SK-N-SH (cell line): Measurements from ENCODE around the gene IWS1. TPM values are rescaled to one million over a fixed set of nuclear protein-coding genes. Genes with fewer than 3 reads are reported as not detected.

Experiments used
- CTCF ChIA-PET: fragments of 300-600, 350-600 bp; formaldehyde crosslinking; extraction: SDS; loops from one replicate; lab custom pipeline; 2021; lab: Yijun Ruan, JAX
- POLR2A ChIA-PET: fragments of 350-600 bp; sonication (Branson Sonifier 250); formaldehyde crosslinking; extraction: SDS; loops from one replicate; lab custom pipeline; 2020; ENCODE audit warnings: antibody characterized with exemption, inconsistent platforms; lab: Yijun Ruan, JAX
- DNase-seq: peaks from one replicate; pipeline ENCODE4 v3.0.0; 2012
- H2AFZ ChIP-seq: fragments of 200-600 bp; sonication (generic); 2 replicates; pipeline ENCODE4 v1.8.1; 2016; ENCODE audit warnings: antibody characterized with exemption, mild to moderate bottlenecking, low read depth
- H3F3A ChIP-seq: fragments of 200-600 bp; sonication (generic); replicated peaks from 2 replicates; pipeline ENCODE3; 2016; ENCODE audit warnings: antibody characterized with exemption, mild to moderate bottlenecking; ENCODE audit not compliant: insufficient read depth
- H3K27ac ChIP-seq, 2 experiments: fragments of 200-500 bp in 1 of 2; fragments of 200-600 bp in 1 of 2; sonication (Bioruptor generic) in 1 of 2; sonication (generic), shearing (Covaris generic) in 1 of 2; 2 replicates each; pipeline versions ENCODE4 v1.5.1 to v1.6.1; 2014 to 2016; ENCODE audit warnings: low read depth in 2 of 2, inconsistent platforms in 1 of 2, low read length in 1 of 2, mild to moderate bottlenecking in 1 of 2, mixed read lengths in 1 of 2
- H3K27me3 ChIP-seq: fragments of 200-600 bp; sonication (generic), shearing (Covaris generic); 2 replicates; pipeline ENCODE4 v1.6.1; 2016; ENCODE audit warnings: mixed run types; ENCODE audit not compliant: insufficient read depth
- H3K36me3 ChIP-seq, 2 experiments: fragments of 200-500 bp in 1 of 2; fragments of 200-600 bp in 1 of 2; sonication (Bioruptor generic) in 1 of 2; sonication (generic) in 1 of 2; replicated peaks in 1 of 2; 2 replicates each; pipeline versions ENCODE3 to v1.5.1; 2014 to 2016; ENCODE audit warnings: low read length in 1 of 2, mild to moderate bottlenecking in 1 of 2; ENCODE audit not compliant: insufficient read depth in 2 of 2, control insufficient read depth in 1 of 2
- H3K4me1 ChIP-seq, 2 experiments: fragments of 200-500 bp in 1 of 2; fragments of 200-600 bp in 1 of 2; sonication (Bioruptor generic) in 1 of 2; sonication (generic), shearing (Covaris generic) in 1 of 2; 2 replicates each; pipeline versions ENCODE4 v1.5.1 to v1.6.1; 2014 to 2016; ENCODE audit warnings: low read depth in 1 of 2, low read length in 1 of 2, mixed run types in 1 of 2; ENCODE audit not compliant: insufficient read depth in 2 of 2, control insufficient read depth in 1 of 2
- H3K4me2 ChIP-seq: fragments of 200-600 bp; sonication (generic), shearing (Covaris generic); 2 replicates; pipeline ENCODE4 v1.6.1; 2017; ENCODE audit warnings: mixed run types
- H3K4me3 ChIP-seq, 2 experiments: fragments of 200-500 bp in 1 of 2; fragments of 200-600 bp in 1 of 2; sonication (Bioruptor generic) in 1 of 2; sonication (generic), shearing (Covaris generic) in 1 of 2; 2 replicates each; pipeline versions ENCODE4 v1.5.1 to v1.8.1; 2014 to 2016; ENCODE audit warnings: low read depth in 2 of 2, inconsistent platforms in 1 of 2, low read length in 1 of 2, mild to moderate bottlenecking in 1 of 2, mixed read lengths in 1 of 2, moderate library complexity in 1 of 2
- H3K79me2 ChIP-seq: fragments of 200-600 bp; sonication (generic); 2 replicates; pipeline ENCODE4 v1.8.1; 2017; ENCODE audit warnings: mild to moderate bottlenecking; ENCODE audit not compliant: insufficient read depth
- H3K9ac ChIP-seq: fragments of 200-600 bp; sonication (generic); 2 replicates; pipeline ENCODE4 v1.6.1; 2017; ENCODE audit warnings: mixed run types
- H3K9me2 ChIP-seq: fragments of 200-600 bp; sonication (generic); 2 replicates; pipeline ENCODE4 v1.6.1; 2017; ENCODE audit warnings: mixed run types
- H3K9me3 ChIP-seq: fragments of 200-600 bp; sonication (generic); 2 replicates; pipeline ENCODE4 v1.6.1; 2017; ENCODE audit warnings: mixed run types, mild to moderate bottlenecking, moderate library complexity
- H4K20me1 ChIP-seq: fragments of 200-600 bp; sonication (generic); 2 replicates; pipeline ENCODE4 v1.6.1; 2017; ENCODE audit warnings: mild to moderate bottlenecking, mixed run types; ENCODE audit not compliant: insufficient read depth
- GABPA ChIP-seq: IDR thresholded peaks from 2 replicates; pipeline ENCODE4 v1.4.0; 2012; ENCODE audit warnings: low read depth, mild to moderate bottlenecking
- JUND ChIP-seq: IDR thresholded peaks from 2 replicates; pipeline ENCODE4 v1.4.0; 2012
- MEF2A ChIP-seq: IDR thresholded peaks from 2 replicates; pipeline ENCODE4 v1.4.0; 2012; ENCODE audit warnings: low read depth, borderline replicate concordance
- MXI1 ChIP-seq: IDR thresholded peaks from 2 replicates; pipeline ENCODE4 v1.6.1; 2012; ENCODE audit warnings: mild to moderate bottlenecking, low read depth, low read length, improper control_type of control experiment
- NFIC ChIP-seq: IDR thresholded peaks from 2 replicates; pipeline ENCODE4 v1.4.0; 2012; ENCODE audit warnings: borderline replicate concordance
- PBX3 ChIP-seq: IDR thresholded peaks from 2 replicates; pipeline ENCODE4; 2012
- POLR2AphosphoS5 ChIP-seq: IDR thresholded peaks from 2 replicates; pipeline ENCODE4 v1.6.1; 2012; ENCODE audit warnings: low read depth, low read length
- RFX5 ChIP-seq: IDR thresholded peaks from 2 replicates; pipeline ENCODE4 v1.6.1; 2012; ENCODE audit warnings: mild to moderate bottlenecking, improper control_type of control experiment, low read length
- SIN3A ChIP-seq: IDR thresholded peaks from 2 replicates; pipeline ENCODE4 v1.6.1; 2012; ENCODE audit warnings: low read depth, mild to moderate bottlenecking, low read length, moderate library complexity, borderline replicate concordance
- TCF12 ChIP-seq: IDR thresholded peaks from 2 replicates; pipeline ENCODE4 v1.4.0; 2012
- whole genome bisulfite sequencing: methylation state at CpG from one replicate; pipeline ENCODE4 v1.1.6; 2017; ENCODE audit warnings: low lambda C conversion rate; 5-methylcytosine and 5-hydroxymethylcytosine counted together
- polyA plus RNA-seq, 3 experiments: library from polyadenylated mRNA; depleted of rRNA; stranded (reverse); fragments of >200 nt; gene quantifications; 2 replicates each; pipeline ENCODE4 v1.2.3, GENCODE V29; 2012
- TF ChIP-seq, protein P1 (sequence below): fragments of 150-350 bp; IDR thresholded peaks from 2 replicates; pipeline ENCODE4 v1.6.1; 2017; ENCODE audit warnings: antibody characterized with exemption, low read length, low read depth, borderline replicate concordance
- TF ChIP-seq, protein P2 (sequence below): IDR thresholded peaks from 2 replicates; pipeline ENCODE4 v1.4.0; 2012; ENCODE audit warnings: low read depth, borderline replicate concordance

The IWS1 gene
- polyA plus RNA-seq, 1 of the 3 experiments (the other 2 are of a cell fraction) = 24.6 TPM

GRCh38 chr2:127475788-127476187 is 50.5 kb downstream of the IWS1 start:
- 92% methylated on average over 2 of the region's 2 CpGs for WGBS

GRCh38 chr2:127472268-127472667 is 54.0 kb downstream of the IWS1 start:
- Histone ChIP-seq H3K27ac (no peak overlapping the region), H3K4me3 (no peak overlapping the region), H3K4me1 (no peaks in the 10 kb centered on the region), H2AFZ (no peak overlapping the region), H3K36me3 (no peaks in the 10 kb centered on the region), H3K79me2 (no peaks in the 10 kb centered on the region), H3K9ac (no peak overlapping the region), H3K4me2 (no peak overlapping the region), H3K27me3 (no peaks in the 10 kb centered on the region), H3K9me2 (no peaks in the 10 kb centered on the region), H4K20me1 (no peaks in the 10 kb centered on the region), H3F3A (no peaks in the 10 kb centered on the region), H3K9me3 (peaks cover 10% of the 10 kb centered on the region; the same call in 1 of the 2 replicates)
- TF ChIP-seq, protein P1, sequence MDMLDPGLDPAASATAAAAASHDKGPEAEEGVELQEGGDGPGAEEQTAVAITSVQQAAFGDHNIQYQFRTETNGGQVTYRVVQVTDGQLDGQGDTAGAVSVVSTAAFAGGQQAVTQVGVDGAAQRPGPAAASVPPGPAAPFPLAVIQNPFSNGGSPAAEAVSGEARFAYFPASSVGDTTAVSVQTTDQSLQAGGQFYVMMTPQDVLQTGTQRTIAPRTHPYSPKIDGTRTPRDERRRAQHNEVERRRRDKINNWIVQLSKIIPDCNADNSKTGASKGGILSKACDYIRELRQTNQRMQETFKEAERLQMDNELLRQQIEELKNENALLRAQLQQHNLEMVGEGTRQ = no peak
- no peak for DNase-seq
- ChIA-PET POLR2A (no interaction called here), CTCF (interaction anchor here (1.4 to 2.3 kb wide), 2 partner anchors 57 to 148 kb away, joined by 4 to 12 read pairs; no protein-coding TSS in a partner anchor)
- 94% methylated on average over 1 of the region's 1 CpG for WGBS

More at GRCh38 chr2:127475788-127476187, 50.5 kb downstream of the IWS1 start:
- TF ChIP-seq, protein P2, sequence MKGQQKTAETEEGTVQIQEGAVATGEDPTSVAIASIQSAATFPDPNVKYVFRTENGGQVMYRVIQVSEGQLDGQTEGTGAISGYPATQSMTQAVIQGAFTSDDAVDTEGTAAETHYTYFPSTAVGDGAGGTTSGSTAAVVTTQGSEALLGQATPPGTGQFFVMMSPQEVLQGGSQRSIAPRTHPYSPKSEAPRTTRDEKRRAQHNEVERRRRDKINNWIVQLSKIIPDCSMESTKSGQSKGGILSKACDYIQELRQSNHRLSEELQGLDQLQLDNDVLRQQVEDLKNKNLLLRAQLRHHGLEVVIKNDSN = no peak
- TF ChIP-seq SIN3A (no peak), RFX5 (no peak), PBX3 (no peak), MEF2A (no peak), MXI1 (no peak), JUND (no peak), TCF12 (no peak), NFIC (no peak), POLR2AphosphoS5 (no peak), GABPA (no peak)
- TF ChIP-seq, all 33 proteins: peak for 0
- DNase-seq = no peak
- Histone ChIP-seq H3K4me2 (no peak overlapping the region), H3K4me1 (no peaks in the 10 kb centered on the region), H3K36me3 (peaks cover 0 to 12% of the 10 kb centered on the region in 2 experiments), H3K27me3 (no peaks in the 10 kb centered on the region), H3K4me3 (no peak overlapping the region), H3K9ac (no peak overlapping the region), H3K9me3 (peaks cover 10% of the 10 kb centered on the region; the same call in 1 of the 2 replicates), H3K79me2 (no peaks in the 10 kb centered on the region), H3K27ac (no peak overlapping the region), H3F3A (peaks cover 7% of the 10 kb centered on the region), H4K20me1 (no peaks in the 10 kb centered on the region), H3K9me2 (no peaks in the 10 kb centered on the region), H2AFZ (no peak overlapping the region)
- CTCF ChIA-PET = interaction anchor here (0.6 to 1.7 kb wide), 2 partner anchors 151 to 279 kb away, joined by 3 to 8 read pairs; no protein-coding TSS in a partner anchor
- POLR2A ChIA-PET = no interaction called here
